Measurements from ENCODE around the gene SUPV3L1. TPM values are rescaled to one million over a fixed set of nuclear protein-coding genes. Genes with fewer than 3 reads are reported as not detected.

The SUPV3L1 gene
- total and polyA plus RNA-seq, 9 of the 15 experiments (the other 6 are each of a cell fraction or from before 2014, with no cell fraction given) = 45.2 to 156 (median 92.6) TPM

DNA sequence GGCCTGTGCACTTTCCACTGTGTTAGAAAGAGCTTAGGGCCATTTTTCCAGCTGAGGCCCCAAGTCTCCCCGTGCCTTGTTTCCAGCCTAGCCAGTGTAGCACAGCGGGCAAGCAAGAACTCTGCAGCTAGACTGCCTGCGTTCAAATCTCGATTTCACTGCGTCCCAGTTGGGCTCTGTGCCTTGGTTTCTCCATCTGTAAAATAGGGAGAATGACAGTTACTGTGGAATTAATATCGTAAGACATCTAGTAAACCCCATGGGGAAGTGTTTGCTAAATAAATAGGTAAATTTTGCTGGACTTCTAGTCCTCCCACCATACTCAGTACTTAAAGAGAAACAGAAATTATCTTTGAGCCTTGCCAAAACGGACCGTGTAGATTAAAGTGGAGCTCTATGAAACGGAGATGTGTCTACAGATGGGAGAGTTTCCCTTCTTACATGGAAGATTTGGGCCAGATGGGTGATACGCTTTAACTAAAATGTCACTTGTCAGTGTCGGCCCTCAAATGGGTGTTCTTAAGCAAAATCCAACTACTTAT, 36.6 kb downstream of the SUPV3L1 start (continued):
- TF ChIP-seq AFF1 (IDR thresholded peaks at IDR 0.05; ENCODE audit: low read depth in 1 of 2, partially characterized antibody in 2 of 2) = no peak
- TF ChIP-seq, protein P1, sequence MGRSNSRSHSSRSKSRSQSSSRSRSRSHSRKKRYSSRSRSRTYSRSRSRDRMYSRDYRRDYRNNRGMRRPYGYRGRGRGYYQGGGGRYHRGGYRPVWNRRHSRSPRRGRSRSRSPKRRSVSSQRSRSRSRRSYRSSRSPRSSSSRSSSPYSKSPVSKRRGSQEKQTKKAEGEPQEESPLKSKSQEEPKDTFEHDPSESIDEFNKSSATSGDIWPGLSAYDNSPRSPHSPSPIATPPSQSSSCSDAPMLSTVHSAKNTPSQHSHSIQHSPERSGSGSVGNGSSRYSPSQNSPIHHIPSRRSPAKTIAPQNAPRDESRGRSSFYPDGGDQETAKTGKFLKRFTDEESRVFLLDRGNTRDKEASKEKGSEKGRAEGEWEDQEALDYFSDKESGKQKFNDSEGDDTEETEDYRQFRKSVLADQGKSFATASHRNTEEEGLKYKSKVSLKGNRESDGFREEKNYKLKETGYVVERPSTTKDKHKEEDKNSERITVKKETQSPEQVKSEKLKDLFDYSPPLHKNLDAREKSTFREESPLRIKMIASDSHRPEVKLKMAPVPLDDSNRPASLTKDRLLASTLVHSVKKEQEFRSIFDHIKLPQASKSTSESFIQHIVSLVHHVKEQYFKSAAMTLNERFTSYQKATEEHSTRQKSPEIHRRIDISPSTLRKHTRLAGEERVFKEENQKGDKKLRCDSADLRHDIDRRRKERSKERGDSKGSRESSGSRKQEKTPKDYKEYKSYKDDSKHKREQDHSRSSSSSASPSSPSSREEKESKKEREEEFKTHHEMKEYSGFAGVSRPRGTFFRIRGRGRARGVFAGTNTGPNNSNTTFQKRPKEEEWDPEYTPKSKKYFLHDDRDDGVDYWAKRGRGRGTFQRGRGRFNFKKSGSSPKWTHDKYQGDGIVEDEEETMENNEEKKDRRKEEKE (IDR thresholded peaks at IDR 0.05; ENCODE audit: borderline replicate concordance in 1 of 2, control insufficient read depth in 1 of 2, low read depth in 2 of 2, low read length in 1 of 2) = no peak
- no peak for TF ChIP-seq U2AF2 (optimal IDR thresholded peaks at IDR 0.05; ENCODE audit: low read depth, low read length)
- no peak for TF ChIP-seq SREBF1 (IDR thresholded peaks at IDR 0.05; ENCODE audit: borderline replicate concordance, low read depth, low read length)
- no peak for TF ChIP-seq RBM39 (optimal IDR thresholded peaks at IDR 0.05; ENCODE audit: low read depth, low read length)
- TF ChIP-seq GABPB1 (CRISPR knock-in tag; IDR thresholded peaks at IDR 0.05) = no peak
- no peak for TF ChIP-seq ZNF347 (CRISPR knock-in tag; IDR thresholded peaks at IDR 0.05; ENCODE audit: low read depth)
- TF ChIP-seq LARP7 (IDR thresholded peaks at IDR 0.05) = no peak
- no peak for TF ChIP-seq NFATC3 (IDR thresholded peaks at IDR 0.05)
- TF ChIP-seq GTF2E2 (tag; IDR thresholded peaks at IDR 0.05) = peak; percentile 65
- no peak for TF ChIP-seq KDM1A (IDR thresholded peaks at IDR 0.05)
- no peak for TF ChIP-seq MCM2 (IDR thresholded peaks at IDR 0.05; ENCODE audit: low read depth)
- TF ChIP-seq, protein P2, sequence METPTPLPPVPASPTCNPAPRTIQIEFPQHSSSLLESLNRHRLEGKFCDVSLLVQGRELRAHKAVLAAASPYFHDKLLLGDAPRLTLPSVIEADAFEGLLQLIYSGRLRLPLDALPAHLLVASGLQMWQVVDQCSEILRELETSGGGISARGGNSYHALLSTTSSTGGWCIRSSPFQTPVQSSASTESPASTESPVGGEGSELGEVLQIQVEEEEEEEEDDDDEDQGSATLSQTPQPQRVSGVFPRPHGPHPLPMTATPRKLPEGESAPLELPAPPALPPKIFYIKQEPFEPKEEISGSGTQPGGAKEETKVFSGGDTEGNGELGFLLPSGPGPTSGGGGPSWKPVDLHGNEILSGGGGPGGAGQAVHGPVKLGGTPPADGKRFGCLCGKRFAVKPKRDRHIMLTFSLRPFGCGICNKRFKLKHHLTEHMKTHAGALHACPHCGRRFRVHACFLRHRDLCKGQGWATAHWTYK (CRISPR knock-in tag; IDR thresholded peaks at IDR 0.05) = no peak
- TF ChIP-seq NCOA4 (IDR thresholded peaks at IDR 0.05; ENCODE audit: partially characterized antibody) = no peak
- no peak for TF ChIP-seq MYNN (IDR thresholded peaks at IDR 0.05)
- TF ChIP-seq MYNN (CRISPR knock-in tag; IDR thresholded peaks at IDR 0.05) = no peak
- no peak for TF ChIP-seq ZNF778 (CRISPR knock-in tag; IDR thresholded peaks at IDR 0.05)
- no peak for TF ChIP-seq MEF2D (tag; conservative IDR thresholded peaks at IDR 0.05; ENCODE audit: low read depth)

Data from K562 (cell line).